Smooth muscle cell of the coronary artery (primary cell): ENCODE data around the gene ARHGEF33. TPM values are rescaled to one million over a fixed set of nuclear protein-coding genes. Genes with fewer than 3 reads are reported as not detected.

Source experiments
- total RNA-seq: library from RNA; depleted of rRNA; stranded (reverse); fragments of >200 nt; gene quantifications from 2 replicates; pipeline ENCODE4 v1.2.3, GENCODE V29; 2014; ENCODE audit warnings: low replicate concordance

The ARHGEF33 gene
- total RNA-seq = 0.15 and 0.59 TPM in 2 replicates

GRCh38 chr2:38889575-38889974 is at the start of gene ARHGEF33:
Gene ARHGEF33, plus strand, starts transcription at chr2:38889875. Its CDS starts 29,573 bp downstream, at chr2:38919448.

GRCh38 chr2:38875576-38876367 is 13.9 kb upstream of the ARHGEF33 start, which contains the start of the genes DHX57 and MORN2:
Gene DHX57, minus strand, starts transcription at chr2:38875934. Its CDS starts 7,529 bp downstream, at chr2:38868405.
Gene MORN2, plus strand, starts transcription at chr2:38875976.

Other genes starting within 250 kb of the ARHGEF33 start
- 14.4 and 54.5 TPM in 2 replicates for gene GALM, start 223.8 kb upstream of the ARHGEF33 start, total RNA-seq
- gene SRSF7, start 138.5 kb upstream of the ARHGEF33 start, total RNA-seq = 149 and 208 TPM in 2 replicates
- gene GEMIN6, start 111.7 kb upstream of the ARHGEF33 start, total RNA-seq = 7.6 and 10.4 TPM in 2 replicates
- 15.3 and 20.3 TPM in 2 replicates for gene DHX57, start 13.9 kb upstream of the ARHGEF33 start, total RNA-seq
- 17.2 and 20.0 TPM in 2 replicates for gene MORN2, start 13.9 kb upstream of the ARHGEF33 start, total RNA-seq
- gene SOS1, start 231.2 kb downstream of the ARHGEF33 start, total RNA-seq = 11.2 and 20.0 TPM in 2 replicates